Fibroblast of skin of abdomen (primary cell): Measurements from ENCODE around the gene LAMP1. TPM values are rescaled to one million over a fixed set of nuclear protein-coding genes. Genes with fewer than 3 reads are reported as not detected.
A peak's percentile ranks its signal among the peaks of the same experiment; 100 is the strongest.
"Not testable (repeated sequence)": the region's sequence is repeated elsewhere in the genome, so short reads cannot be mapped to it uniquely, and the experiment has no call there.

Source experiments
- DNase-seq: peaks from one replicate; pipeline ENCODE4 v3.0.0-alpha.2; 2013
- polyA plus RNA-seq, 2 experiments: library from polyadenylated mRNA; unstranded; fragments of 120-200 nt; gene quantifications; one replicate each; pipeline ENCODE4 v1.2.1, GENCODE V29; 2013; ENCODE audit not compliant: insufficient read length in 2 of 2

The LAMP1 gene
- 252 TPM for polyA plus RNA-seq (2013, experiment 1 of 2; ENCODE audit: insufficient read length)
- polyA plus RNA-seq (2013, experiment 2 of 2; ENCODE audit: insufficient read length), result 257 TPM

GRCh38 chr13:113296823-113297369 is at the start of gene LAMP1:
TSS of gene LAMP1 (plus strand) at chr13:113297239. CDS start at chr13:113297435, 196 bp downstream.
- DNase-seq, result peak; percentile 99

- no peak for DNase-seq
Observed at GRCh38 chr13:113252516-113253095, 44.4 kb upstream of the LAMP1 start.

GRCh38 chr13:113257908-113258307 is 39.1 kb upstream of the LAMP1 start:
- not testable (repeated sequence) for DNase-seq

- DNase-seq, result no peak
Observed at GRCh38 chr13:113258321-113259054, 38.6 kb upstream of the LAMP1 start.

- DNase-seq, result no peak
Observed at GRCh38 chr13:113260996-113261395, 36.0 kb upstream of the LAMP1 start.

GRCh38 chr13:113263016-113263415 is 34.0 kb upstream of the LAMP1 start:
- DNase-seq, result not testable (repeated sequence)

- no peak for DNase-seq
Observed at GRCh38 chr13:113267642-113268405, 29.2 kb upstream of the LAMP1 start.

- no peak for DNase-seq
Observed at GRCh38 chr13:113272031-113272430, 25.0 kb upstream of the LAMP1 start.

GRCh38 chr13:113272701-113273181 is 24.3 kb upstream of the LAMP1 start:
- DNase-seq, result no peak

- no peak for DNase-seq
Observed at GRCh38 chr13:113273321-113273720, 23.7 kb upstream of the LAMP1 start.

GRCh38 chr13:113273851-113274590 is 23.0 kb upstream of the LAMP1 start:
- DNase-seq, result peak; percentile 15

- DNase-seq, result no peak
Observed at GRCh38 chr13:113274721-113275120, 22.3 kb upstream of the LAMP1 start.

GRCh38 chr13:113275387-113275786 is 21.7 kb upstream of the LAMP1 start:
- peak; percentile 55 for DNase-seq

GRCh38 chr13:113280126-113280525 is 16.9 kb upstream of the LAMP1 start:
- no peak for DNase-seq

- no peak for DNase-seq
Observed at GRCh38 chr13:113283904-113284303, 13.1 kb upstream of the LAMP1 start.

GRCh38 chr13:113288880-113289279 is 8.2 kb upstream of the LAMP1 start:
- DNase-seq, result no peak

GRCh38 chr13:113291129-113291528 is 5.9 kb upstream of the LAMP1 start:
- no peak for DNase-seq

- peak; percentile 18 for DNase-seq
Observed at GRCh38 chr13:113292021-113292862, 4.8 kb upstream of the LAMP1 start.

GRCh38 chr13:113293686-113294085 is 3.4 kb upstream of the LAMP1 start:
- no peak for DNase-seq

- no peak for DNase-seq
Observed at GRCh38 chr13:113295776-113296175, 1.3 kb upstream of the LAMP1 start.

- no peak for DNase-seq
Observed at GRCh38 chr13:113297370-113298042, 467 bp downstream of the LAMP1 start.
